ENCODE measurements around the gene ANKRD30B.
"Not testable (repeated sequence)": the region's sequence is repeated elsewhere in the genome, so short reads cannot be mapped to it uniquely, and the experiment has no call there.

Gene ANKRD30B

GRCh38 chr18:14769381-14769780 is 21.4 kb downstream of the ANKRD30B start:
- Histone ChIP-seq H3K36me3 (ENCODE audit: control insufficient read depth in 1 of 2, insufficient read depth in 2 of 2, low read length in 2 of 2) (no peaks in the 10 kb centered on the region), H3K4me3 (ENCODE audit: low read depth in 1 of 2, low read length in 2 of 2) (no peak overlapping the region), H3K4me1 (ENCODE audit: control insufficient read depth in 1 of 2, insufficient read depth in 2 of 2, low read length in 2 of 2) (no peaks in the 10 kb centered on the region), H3K9ac (ENCODE audit: low read depth in 1 of 2, low read length in 2 of 2) (no peak overlapping the region), H3K9me3 (ENCODE audit: control insufficient read depth in 1 of 2, low read length in 2 of 2) (no peaks in the 10 kb centered on the region), H3K27ac (ENCODE audit: low read depth, low read length) (no peak overlapping the region), H3K27me3 (ENCODE audit: control insufficient read depth in 1 of 2, insufficient read depth in 2 of 2, low read length in 2 of 2) (no peaks in the 10 kb centered on the region)

GRCh38 chr18:14776801-14777200 is 28.8 kb downstream of the ANKRD30B start:
- H3K4me3 ChIP-seq (ENCODE audit: low read depth in 1 of 2, low read length in 2 of 2) = no peak overlapping the region
- no peaks in the 10 kb centered on the region for H3K36me3 ChIP-seq (ENCODE audit: control insufficient read depth in 1 of 2, insufficient read depth in 2 of 2, low read length in 2 of 2)
- H3K4me1 ChIP-seq (ENCODE audit: control insufficient read depth in 1 of 2, insufficient read depth in 2 of 2, low read length in 2 of 2) = no peaks in the 10 kb centered on the region
- no peaks in the 10 kb centered on the region for H3K27me3 ChIP-seq (ENCODE audit: control insufficient read depth in 1 of 2, insufficient read depth in 2 of 2, low read length in 2 of 2)
- H3K9ac ChIP-seq (ENCODE audit: low read depth in 1 of 2, low read length in 2 of 2) = no peak overlapping the region
- H3K9me3 ChIP-seq (ENCODE audit: control insufficient read depth in 1 of 2, low read length in 2 of 2) = no peaks in the 10 kb centered on the region
- H3K27ac ChIP-seq (ENCODE audit: low read depth, low read length) = no peak overlapping the region

DNA sequence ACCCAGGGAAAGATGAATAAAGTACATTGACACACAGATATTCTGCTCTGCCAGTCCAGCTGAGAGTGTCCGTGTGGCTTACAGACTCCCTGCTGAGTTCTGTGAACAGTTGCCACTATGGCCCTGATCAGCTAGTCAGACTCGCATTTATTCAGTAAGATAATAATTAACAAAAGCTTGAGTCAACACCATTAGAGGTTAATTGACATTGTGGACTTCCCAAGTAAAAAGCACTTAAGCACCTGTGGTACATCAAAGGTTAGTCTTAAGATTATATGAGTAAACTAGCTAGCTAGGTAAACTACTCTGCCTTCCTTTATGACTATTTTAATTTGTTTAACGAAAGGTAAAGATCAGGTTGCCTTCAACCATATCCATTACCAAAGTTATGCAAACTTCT is 33.7 kb downstream of the ANKRD30B start:
- no peak overlapping the region for H3K9ac ChIP-seq (ENCODE audit: low read depth in 1 of 2, low read length in 2 of 2)
- H3K4me3 ChIP-seq (ENCODE audit: low read depth in 1 of 2, low read length in 2 of 2) = peak overlapping the region in 1 of 2 donors; percentile 26
- no peaks in the 10 kb centered on the region for H3K4me1 ChIP-seq (ENCODE audit: control insufficient read depth in 1 of 2, insufficient read depth in 2 of 2, low read length in 2 of 2)
- no peaks in the 10 kb centered on the region for H3K27me3 ChIP-seq (ENCODE audit: control insufficient read depth in 1 of 2, insufficient read depth in 2 of 2, low read length in 2 of 2)
- H3K36me3 ChIP-seq (ENCODE audit: control insufficient read depth in 1 of 2, insufficient read depth in 2 of 2, low read length in 2 of 2) = no peaks in the 10 kb centered on the region
- H3K9me3 ChIP-seq (ENCODE audit: control insufficient read depth in 1 of 2, low read length in 2 of 2) = no peaks in the 10 kb centered on the region
- no peak overlapping the region for H3K27ac ChIP-seq (ENCODE audit: low read depth, low read length)

DNA sequence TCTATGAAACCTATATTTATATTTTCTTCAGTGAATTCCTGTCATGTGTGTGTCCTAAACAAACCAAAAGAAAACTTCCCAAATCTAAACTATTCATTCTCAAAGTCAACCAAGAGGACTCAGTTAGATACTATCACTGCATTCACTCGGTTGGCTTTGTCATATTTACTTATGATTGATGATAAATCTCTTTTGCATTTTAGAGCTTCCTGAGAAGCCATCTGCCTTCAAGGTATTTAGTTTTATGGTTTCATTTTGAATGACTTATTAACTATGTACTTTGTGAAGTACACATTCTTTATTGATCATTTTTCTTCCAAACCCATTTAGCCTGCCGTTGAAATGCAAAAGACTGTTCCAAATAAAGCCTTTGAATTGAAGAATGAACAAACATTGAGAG is 36.2 kb downstream of the ANKRD30B start:
- no peak overlapping the region for H3K9ac ChIP-seq (ENCODE audit: low read depth in 1 of 2, low read length in 2 of 2)
- no peak overlapping the region for H3K27ac ChIP-seq (ENCODE audit: low read depth, low read length)
- no peaks in the 10 kb centered on the region for H3K4me1 ChIP-seq (ENCODE audit: control insufficient read depth in 1 of 2, insufficient read depth in 2 of 2, low read length in 2 of 2)
- no peaks in the 10 kb centered on the region for H3K27me3 ChIP-seq (ENCODE audit: control insufficient read depth in 1 of 2, insufficient read depth in 2 of 2, low read length in 2 of 2)
- no peaks in the 10 kb centered on the region for H3K36me3 ChIP-seq (ENCODE audit: control insufficient read depth in 1 of 2, insufficient read depth in 2 of 2, low read length in 2 of 2)
- no peak overlapping the region for H3K4me3 ChIP-seq (ENCODE audit: low read depth in 1 of 2, low read length in 2 of 2)
- H3K9me3 ChIP-seq (ENCODE audit: control insufficient read depth in 1 of 2, low read length in 2 of 2) = no peaks in the 10 kb centered on the region

DNA sequence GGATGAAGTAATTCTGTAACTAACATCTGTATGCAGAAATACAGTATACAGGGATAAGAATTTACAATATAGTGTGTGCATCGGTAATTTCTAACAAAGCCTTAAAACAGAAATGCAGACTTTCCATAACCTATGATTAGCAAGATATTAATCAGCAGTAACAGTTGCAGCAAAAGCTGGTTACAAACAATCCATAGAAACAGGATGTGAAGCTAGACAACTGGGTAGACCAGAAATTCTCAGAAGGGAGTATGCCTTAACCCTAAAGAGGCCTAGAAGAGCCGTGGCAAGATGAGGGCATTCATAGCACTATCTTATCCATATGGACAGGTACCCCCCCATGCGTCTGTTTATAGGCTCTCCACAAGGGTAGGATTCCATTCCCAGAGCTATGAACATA is 48.9 kb downstream of the ANKRD30B start:
- H3K36me3 ChIP-seq (ENCODE audit: control insufficient read depth in 1 of 2, insufficient read depth in 2 of 2, low read length in 2 of 2) = not testable (repeated sequence)

DNA sequence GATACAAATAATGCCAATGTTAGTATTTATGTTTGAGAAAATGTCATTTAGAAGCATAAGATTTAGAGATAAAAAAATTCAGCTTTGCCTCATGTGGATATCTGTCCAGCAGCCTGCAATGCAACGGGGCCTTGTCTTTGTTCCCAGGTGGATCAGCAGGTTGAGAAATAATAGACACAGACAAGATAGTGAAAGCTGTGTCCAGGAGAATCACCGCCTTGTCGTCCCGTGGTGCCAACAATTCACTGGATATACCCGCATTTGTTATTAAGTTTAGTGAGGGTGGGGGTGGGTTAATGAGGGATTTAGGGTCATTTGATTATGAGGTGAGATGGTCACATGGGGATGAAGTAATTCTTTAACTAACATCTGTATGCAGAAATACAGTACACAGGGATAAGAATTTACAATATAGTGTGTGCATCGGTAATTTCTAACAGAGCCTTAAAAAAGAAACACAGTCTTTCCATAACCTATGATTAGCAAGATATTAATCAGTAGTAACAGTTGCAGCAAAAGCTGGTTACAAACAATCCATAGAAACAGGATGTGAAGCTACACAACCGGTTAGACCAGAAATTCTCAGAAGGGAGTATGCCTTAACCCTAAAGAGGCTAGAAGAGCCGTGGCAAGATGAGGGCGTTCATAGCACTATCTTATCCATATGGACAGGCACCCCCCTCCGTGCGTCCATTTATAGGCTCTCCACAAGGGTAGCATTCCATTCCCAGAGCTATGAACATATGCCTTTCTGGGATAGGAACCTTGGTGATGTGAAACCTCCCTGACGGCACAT is 50.2 kb downstream of the ANKRD30B start:
- not testable (repeated sequence) for H3K27ac ChIP-seq (ENCODE audit: low read depth, low read length); H3K27me3 ChIP-seq (ENCODE audit: control insufficient read depth in 1 of 2, insufficient read depth in 2 of 2, low read length in 2 of 2); H3K4me3 ChIP-seq (ENCODE audit: low read depth in 1 of 2, low read length in 2 of 2); H3K9ac ChIP-seq (ENCODE audit: low read depth in 1 of 2, low read length in 2 of 2); H3K9me3 ChIP-seq (ENCODE audit: control insufficient read depth in 1 of 2, low read length in 2 of 2); H3K4me1 ChIP-seq (ENCODE audit: control insufficient read depth in 1 of 2, insufficient read depth in 2 of 2, low read length in 2 of 2); H3K36me3 ChIP-seq (ENCODE audit: control insufficient read depth in 1 of 2, insufficient read depth in 2 of 2, low read length in 2 of 2)

More for the DNA sequence above, 48.9 kb downstream of the ANKRD30B start:
- H3K9ac ChIP-seq (ENCODE audit: low read depth in 1 of 2, low read length in 2 of 2); H3K4me1 ChIP-seq (ENCODE audit: control insufficient read depth in 1 of 2, insufficient read depth in 2 of 2, low read length in 2 of 2); H3K4me3 ChIP-seq (ENCODE audit: low read depth in 1 of 2, low read length in 2 of 2); H3K27ac ChIP-seq (ENCODE audit: low read depth, low read length); H3K27me3 ChIP-seq (ENCODE audit: control insufficient read depth in 1 of 2, insufficient read depth in 2 of 2, low read length in 2 of 2); H3K9me3 ChIP-seq (ENCODE audit: control insufficient read depth in 1 of 2, low read length in 2 of 2): not testable (repeated sequence)

DNA sequence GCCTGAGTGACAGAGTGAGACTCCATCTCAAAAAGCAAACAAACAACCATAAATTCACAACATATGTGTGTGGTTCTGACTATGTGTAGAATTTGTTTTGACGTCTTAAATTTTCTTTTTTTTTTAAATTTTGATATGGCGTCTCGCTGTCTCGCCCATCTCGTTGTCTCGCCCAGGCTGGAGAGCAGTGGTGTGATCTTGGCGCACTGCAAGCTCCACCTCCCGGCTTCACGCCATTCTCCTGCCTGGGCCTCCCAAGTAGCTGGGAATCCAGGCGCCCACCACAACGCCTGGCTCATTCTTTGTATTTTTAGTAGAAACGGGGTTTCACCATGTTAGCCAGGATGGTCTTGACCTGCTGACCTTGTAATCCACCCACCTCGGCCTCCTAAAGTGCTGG is 63.1 kb downstream of the ANKRD30B start:
- not testable (repeated sequence) for H3K27ac ChIP-seq (ENCODE audit: low read depth, low read length)

DNA sequence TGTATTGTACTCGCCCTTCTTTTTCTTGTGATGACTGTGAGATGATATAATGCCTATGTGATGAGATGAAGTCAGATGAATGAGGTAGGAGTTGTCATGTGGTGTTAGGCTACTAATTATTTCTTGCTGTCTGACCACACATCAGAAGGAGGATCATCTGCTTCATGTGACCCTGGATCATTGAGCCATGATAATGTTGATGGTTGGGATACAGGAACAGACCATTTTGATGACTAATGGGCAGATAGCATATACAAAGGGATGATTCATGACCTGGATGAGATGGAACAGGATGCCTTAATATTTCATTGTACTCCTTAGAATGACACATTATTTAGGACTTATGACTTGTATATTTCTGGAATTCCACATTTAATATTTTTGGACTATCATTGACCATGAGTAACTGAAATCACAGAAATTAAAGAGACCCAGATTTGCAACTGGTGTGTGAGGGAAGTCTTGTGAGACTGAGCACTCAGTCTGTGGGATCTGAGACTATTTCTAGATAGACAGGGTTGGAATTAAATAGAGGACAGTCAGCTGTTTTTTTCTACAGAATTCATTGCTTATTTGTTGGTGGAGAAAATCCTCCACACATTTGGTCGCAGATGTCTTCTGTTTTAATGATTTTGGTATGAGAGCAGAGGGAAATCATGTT is 79.1 kb downstream of the ANKRD30B start:
- not testable (repeated sequence) for H3K27ac ChIP-seq (ENCODE audit: low read depth, low read length); H3K9me3 ChIP-seq (ENCODE audit: control insufficient read depth in 1 of 2, low read length in 2 of 2); H3K4me1 ChIP-seq (ENCODE audit: control insufficient read depth in 1 of 2, insufficient read depth in 2 of 2, low read length in 2 of 2)

More for the DNA sequence above, 63.1 kb downstream of the ANKRD30B start:
- H3K4me3 ChIP-seq (ENCODE audit: low read depth in 1 of 2, low read length in 2 of 2); H3K27me3 ChIP-seq (ENCODE audit: control insufficient read depth in 1 of 2, insufficient read depth in 2 of 2, low read length in 2 of 2); H3K4me1 ChIP-seq (ENCODE audit: control insufficient read depth in 1 of 2, insufficient read depth in 2 of 2, low read length in 2 of 2); H3K9me3 ChIP-seq (ENCODE audit: control insufficient read depth in 1 of 2, low read length in 2 of 2); H3K36me3 ChIP-seq (ENCODE audit: control insufficient read depth in 1 of 2, insufficient read depth in 2 of 2, low read length in 2 of 2); H3K9ac ChIP-seq (ENCODE audit: low read depth in 1 of 2, low read length in 2 of 2): not testable (repeated sequence)

DNA sequence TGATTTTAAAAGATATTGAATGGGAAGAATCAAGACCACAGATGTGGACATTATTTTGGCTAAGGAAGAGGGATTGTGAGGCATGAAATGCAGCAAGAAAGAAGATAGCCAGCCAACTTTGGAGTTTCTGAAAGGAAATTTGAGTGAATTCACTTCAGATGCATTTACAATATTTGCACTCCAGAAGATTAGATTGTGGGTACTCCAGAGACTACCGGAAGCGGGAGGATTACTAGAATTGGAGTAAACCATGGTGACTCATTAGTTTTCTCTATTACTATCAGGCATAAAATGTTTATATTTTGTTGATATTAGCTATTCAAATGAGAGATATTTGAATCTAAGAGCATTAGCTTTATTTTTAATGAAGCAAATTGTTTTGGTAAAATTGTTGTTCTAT is 93.6 kb downstream of the ANKRD30B start:
- not testable (repeated sequence) for H3K4me1 ChIP-seq (ENCODE audit: control insufficient read depth in 1 of 2, insufficient read depth in 2 of 2, low read length in 2 of 2); H3K36me3 ChIP-seq (ENCODE audit: control insufficient read depth in 1 of 2, insufficient read depth in 2 of 2, low read length in 2 of 2); H3K27me3 ChIP-seq (ENCODE audit: control insufficient read depth in 1 of 2, insufficient read depth in 2 of 2, low read length in 2 of 2); H3K4me3 ChIP-seq (ENCODE audit: low read depth in 1 of 2, low read length in 2 of 2); H3K27ac ChIP-seq (ENCODE audit: low read depth, low read length); H3K9ac ChIP-seq (ENCODE audit: low read depth in 1 of 2, low read length in 2 of 2); H3K9me3 ChIP-seq (ENCODE audit: control insufficient read depth in 1 of 2, low read length in 2 of 2)

More for the DNA sequence above, 79.1 kb downstream of the ANKRD30B start:
- not testable (repeated sequence) for H3K27me3 ChIP-seq (ENCODE audit: control insufficient read depth in 1 of 2, insufficient read depth in 2 of 2, low read length in 2 of 2); H3K9ac ChIP-seq (ENCODE audit: low read depth in 1 of 2, low read length in 2 of 2); H3K36me3 ChIP-seq (ENCODE audit: control insufficient read depth in 1 of 2, insufficient read depth in 2 of 2, low read length in 2 of 2); H3K4me3 ChIP-seq (ENCODE audit: low read depth in 1 of 2, low read length in 2 of 2)

DNA sequence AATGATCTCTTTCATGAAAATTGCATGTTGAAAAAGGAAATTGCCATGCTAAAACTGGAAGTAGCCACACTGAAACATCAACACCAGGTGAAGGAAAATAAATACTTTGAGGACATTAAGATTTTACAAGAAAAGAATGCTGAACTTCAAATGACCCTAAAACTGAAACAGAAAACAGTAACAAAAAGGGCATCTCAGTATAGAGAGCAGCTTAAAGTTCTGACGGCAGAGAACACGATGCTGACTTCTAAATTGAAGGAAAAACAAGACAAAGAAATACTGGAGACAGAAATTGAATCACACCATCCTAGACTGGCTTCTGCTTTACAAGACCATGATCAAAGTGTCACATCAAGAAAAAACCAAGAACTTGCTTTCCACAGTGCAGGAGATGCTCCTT is 103.6 kb downstream of the ANKRD30B start:
- H3K4me1 ChIP-seq (ENCODE audit: control insufficient read depth in 1 of 2, insufficient read depth in 2 of 2, low read length in 2 of 2); H3K9ac ChIP-seq (ENCODE audit: low read depth in 1 of 2, low read length in 2 of 2); H3K4me3 ChIP-seq (ENCODE audit: low read depth in 1 of 2, low read length in 2 of 2); H3K9me3 ChIP-seq (ENCODE audit: control insufficient read depth in 1 of 2, low read length in 2 of 2); H3K27me3 ChIP-seq (ENCODE audit: control insufficient read depth in 1 of 2, insufficient read depth in 2 of 2, low read length in 2 of 2); H3K27ac ChIP-seq (ENCODE audit: low read depth, low read length); H3K36me3 ChIP-seq (ENCODE audit: control insufficient read depth in 1 of 2, insufficient read depth in 2 of 2, low read length in 2 of 2): not testable (repeated sequence)
